ENCODE results near the gene SCGN. TPM values are rescaled to one million over a fixed set of nuclear protein-coding genes. Genes with fewer than 3 reads are reported as not detected.

The SCGN gene
- total and polyA plus RNA-seq, 2 of the 13 experiments (the other 11 are each of a cell fraction or from before 2014, with no cell fraction given), result 2.9 to 29.0 TPM

DNA sequence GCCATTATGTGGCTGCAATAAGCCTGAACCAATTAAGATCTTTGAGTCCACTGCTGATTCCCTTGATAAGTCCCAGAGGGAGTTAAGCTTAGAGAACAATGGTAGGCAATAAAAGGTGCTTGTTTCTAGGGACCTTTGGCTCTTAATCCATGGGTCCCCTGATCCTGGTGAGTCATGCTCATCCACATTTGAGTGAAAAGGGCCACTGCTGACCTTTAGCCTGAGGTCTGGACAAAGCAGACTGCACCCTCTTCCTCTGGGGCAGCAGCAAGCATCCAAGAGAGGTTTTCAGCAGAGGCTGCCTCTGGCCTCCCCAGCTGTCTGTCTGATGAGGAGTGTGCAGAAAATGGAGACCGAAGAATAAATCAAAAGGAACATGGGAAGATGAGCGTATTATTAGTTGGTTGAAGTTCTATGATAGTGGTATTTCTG, 16.1 kb upstream of the SCGN start (continued):
- TF ChIP-seq KIAA2018 (CRISPR knock-in tag; IDR thresholded peaks at IDR 0.05; ENCODE audit: borderline replicate concordance) (no peak), ZKSCAN5 (CRISPR knock-in tag; IDR thresholded peaks at IDR 0.05) (0 out of 2 replicates have a peak, but pooled peaks have one; percentile 13), ZMYM3 (CRISPR knock-in tag; IDR thresholded peaks at IDR 0.05) (peak; percentile 93), ELF3 (CRISPR knock-in tag; IDR thresholded peaks at IDR 0.05) (peak; percentile 64), RERE (CRISPR knock-in tag; IDR thresholded peaks at IDR 0.05; ENCODE audit: low read depth) (peak; percentile 29; the same call in 1 of the 2 replicates), JUND (CRISPR knock-in tag; IDR thresholded peaks at IDR 0.05) (peak; percentile 98), ATF2 (CRISPR knock-in tag; IDR thresholded peaks at IDR 0.05) (peak; percentile 75), ZNF414 (CRISPR knock-in tag; IDR thresholded peaks at IDR 0.05) (no peak), ISL2 (CRISPR knock-in tag; IDR thresholded peaks at IDR 0.05) (peak; percentile 81; the same call in 1 of the 2 replicates), HDAC1 (CRISPR knock-in tag; IDR thresholded peaks at IDR 0.05) (peak; percentile 65), ZNF839 (CRISPR knock-in tag; IDR thresholded peaks at IDR 0.05; ENCODE audit: borderline replicate concordance) (no peak), ZNF7 (CRISPR knock-in tag; IDR thresholded peaks at IDR 0.05) (0 out of 2 replicates have a peak, but pooled peaks have one; percentile 4), KAT8 (CRISPR knock-in tag; IDR thresholded peaks at IDR 0.05) (peak; percentile 77), KLF16 (CRISPR knock-in tag; IDR thresholded peaks at IDR 0.05) (peak in 1 of 2 experiments; percentile 87; a peak in 1 of 4 replicates)
